Stimulated activated CD4-positive, alpha-beta T cell treated with anti-CD3 and anti-CD28 coated beads, Interleukin-1b, Interleukin-23, amount 100 ng/mL, for 1 hour (primary cell): Measurements from ENCODE around the gene PNLIPRP1.

Experiments used
- DNase-seq, 2 donors: peaks; one replicate each; pipeline ENCODE4 v3.0.0-alpha.2; 2020; ENCODE audit warnings: low read depth in 2 of 2

Gene PNLIPRP1

GRCh38 chr10:116599991-116600390, 9.2 kb downstream of the PNLIPRP1 start:
- DNase-seq, result no peak

GRCh38 chr10:116602648-116603400, 12.1 kb downstream of the PNLIPRP1 start:
- DNase-seq, result no peak

- DNase-seq, result no peak
These were observed 15.3 kb downstream of the PNLIPRP1 start for GRCh38 chr10:116606061-116606483.

GRCh38 chr10:116607336-116607735, 16.6 kb downstream of the PNLIPRP1 start:
- no peak for DNase-seq

- no peak for DNase-seq
These were observed 18.2 kb downstream of the PNLIPRP1 start for GRCh38 chr10:116608686-116609594.

GRCh38 chr10:116610443-116611152, 19.8 kb downstream of the PNLIPRP1 start:
- no peak for DNase-seq

GRCh38 chr10:116611153-116611545, 20.4 kb downstream of the PNLIPRP1 start:
- no peak for DNase-seq

GRCh38 chr10:116612107-116612769, 21.5 kb downstream of the PNLIPRP1 start:
- DNase-seq, result no peak

- DNase-seq, result no peak
These were observed 22.7 kb downstream of the PNLIPRP1 start for GRCh38 chr10:116613471-116613870.

- DNase-seq, result no peak
These were observed 24.0 kb downstream of the PNLIPRP1 start for GRCh38 chr10:116614796-116615195.

GRCh38 chr10:116615199-116615776, 24.5 kb downstream of the PNLIPRP1 start:
- DNase-seq, result no peak

- DNase-seq, result no peak
These were observed 30.0 kb downstream of the PNLIPRP1 start, which contains the start of gene PNLIPRP2 for GRCh38 chr10:116620423-116621400. Gene PNLIPRP2, plus strand, starts transcription at chr10:116620953.

- no peak for DNase-seq
These were observed 30.7 kb downstream of the PNLIPRP1 start for GRCh38 chr10:116621476-116621875.

GRCh38 chr10:116621934-116622655, 31.3 kb downstream of the PNLIPRP1 start:
- no peak for DNase-seq

- DNase-seq, result no peak
These were observed 35.1 kb downstream of the PNLIPRP1 start for GRCh38 chr10:116625845-116626244.

GRCh38 chr10:116626815-116627214, 36.1 kb downstream of the PNLIPRP1 start:
- DNase-seq, result no peak

GRCh38 chr10:116627386-116627933, 36.7 kb downstream of the PNLIPRP1 start:
- DNase-seq, result no peak

- no peak for DNase-seq
These were observed 38.6 kb downstream of the PNLIPRP1 start for GRCh38 chr10:116629340-116629739.

GRCh38 chr10:116630020-116630419, 39.3 kb downstream of the PNLIPRP1 start:
- DNase-seq, result no peak
